ENCODE measurements around the gene CCDC188.

Gene CCDC188

GRCh38 chr22:20131859-20132685 is 18.8 kb downstream of the CCDC188 start:
- no peak for DNase-seq

GRCh38 chr22:20131597-20131858 is 19.3 kb downstream of the CCDC188 start, which contains the start of gene ZDHHC8:
ZDHHC8 (plus strand) TSS chr22:20131804; CDS start chr22:20131948, 144 bp downstream.
- DNase-seq, result no peak

GRCh38 chr22:20130731-20131596 is 19.9 kb downstream of the CCDC188 start:
- DNase-seq, result no peak

- no peak for DNase-seq
Measured at GRCh38 chr22:20130319-20130718, 20.5 kb downstream of the CCDC188 start.

GRCh38 chr22:20129747-20130014 is 21.2 kb downstream of the CCDC188 start:
- no peak for DNase-seq

GRCh38 chr22:20128902-20129746 is 21.7 kb downstream of the CCDC188 start:
- peak; percentile 25 for DNase-seq

- no peak for DNase-seq
Measured at GRCh38 chr22:20128619-20128901, 22.3 kb downstream of the CCDC188 start.

- no peak for DNase-seq
Measured at GRCh38 chr22:20127869-20128618, 22.8 kb downstream of the CCDC188 start.

GRCh38 chr22:20127318-20127868 is 23.5 kb downstream of the CCDC188 start:
- DNase-seq, result no peak

GRCh38 chr22:20126284-20127029 is 24.4 kb downstream of the CCDC188 start:
- DNase-seq, result no peak

- no peak for DNase-seq
Measured at GRCh38 chr22:20125201-20126174, 25.4 kb downstream of the CCDC188 start.

GRCh38 chr22:20124083-20124787 is 26.6 kb downstream of the CCDC188 start:
- DNase-seq, result no peak

GRCh38 chr22:20123366-20124082 is 27.3 kb downstream of the CCDC188 start:
- no peak for DNase-seq

- no peak for DNase-seq
Measured at GRCh38 chr22:20121856-20122415, 28.9 kb downstream of the CCDC188 start.

GRCh38 chr22:20118300-20119020 is 32.4 kb downstream of the CCDC188 start:
- no peak for DNase-seq

GRCh38 chr22:20117633-20118299 is 33.1 kb downstream of the CCDC188 start:
- DNase-seq, result no peak

GRCh38 chr22:20116951-20117632 is 33.8 kb downstream of the CCDC188 start, which contains the start of gene TRMT2A:
TRMT2A (minus strand) TSS chr22:20117226; CDS start chr22:20116906, 320 bp downstream.
- peak; percentile 90 for DNase-seq

Data from NCI-H1694 (cell line).